ENCODE data around the gene NTM. TPM values are rescaled to one million over a fixed set of nuclear protein-coding genes. Genes with fewer than 3 reads are reported as not detected.
A peak's percentile ranks its signal among the peaks of the same experiment; 100 is the strongest.

The NTM gene
- total and polyA plus RNA-seq, 12 donors, result 0.26 to 11.5 (median 4.0) TPM

DNA sequence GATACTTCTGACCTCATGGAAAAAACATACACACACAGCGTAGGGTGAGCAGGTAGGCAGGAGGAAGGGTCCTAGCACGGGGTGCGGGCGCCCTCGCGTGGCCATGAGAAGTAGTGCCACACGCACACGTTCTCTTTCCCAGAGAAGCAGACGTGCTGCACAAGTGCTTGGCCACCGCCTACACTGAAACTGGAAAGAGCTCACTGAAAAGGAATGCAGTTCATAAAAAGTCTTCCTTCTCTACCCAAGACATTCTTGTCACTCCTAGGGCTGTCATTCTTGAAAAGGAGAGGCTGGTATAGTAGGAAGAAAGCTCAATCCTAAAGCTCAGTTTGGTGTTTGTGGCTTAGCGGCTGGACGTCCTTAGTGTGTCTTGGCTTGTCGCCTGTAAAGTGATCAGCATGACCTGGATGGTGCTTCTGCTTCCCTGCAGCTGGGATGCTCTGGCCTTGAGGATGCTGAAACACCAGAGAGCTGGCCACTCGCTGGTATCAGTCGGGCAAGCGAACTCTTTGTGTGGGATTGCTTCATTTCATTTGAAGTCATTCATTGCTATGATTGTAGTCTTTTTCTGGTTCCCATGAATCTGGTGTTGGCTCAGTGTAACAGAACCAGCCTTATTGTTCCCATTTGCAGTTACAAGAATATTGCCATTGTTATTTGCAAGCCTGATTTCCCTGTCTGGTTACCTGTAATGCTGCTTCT, 303.8 kb downstream of the NTM start:
- no peaks in the 10 kb centered on the region for H3K4me1 ChIP-seq (replicated peaks in 1 of 2)
- no peak overlapping the region for H3K4me3 ChIP-seq
- no peaks in the 10 kb centered on the region for H3K9me3 ChIP-seq (replicated peaks in 1 of 3)
- no peaks in the 10 kb centered on the region for H3K27me3 ChIP-seq
- intact Hi-C loops (cut with DNase I), result loop anchor here (2.0 to 10.0 kb wide), 2 partner anchors 609 to 611 kb away; no protein-coding TSS in a partner anchor
- peak; percentile 50 to 91 (median 76) for DNase-seq
- 27 to 30% (median 28%) methylated on average over 12 to 16 of the region's 16 CpGs for WGBS, 4 donors
- no peak overlapping the region for H3K27ac ChIP-seq
- no peak for TF ChIP-seq POLR2A (IDR thresholded peaks at IDR 0.05)
- TF ChIP-seq, protein P1, sequence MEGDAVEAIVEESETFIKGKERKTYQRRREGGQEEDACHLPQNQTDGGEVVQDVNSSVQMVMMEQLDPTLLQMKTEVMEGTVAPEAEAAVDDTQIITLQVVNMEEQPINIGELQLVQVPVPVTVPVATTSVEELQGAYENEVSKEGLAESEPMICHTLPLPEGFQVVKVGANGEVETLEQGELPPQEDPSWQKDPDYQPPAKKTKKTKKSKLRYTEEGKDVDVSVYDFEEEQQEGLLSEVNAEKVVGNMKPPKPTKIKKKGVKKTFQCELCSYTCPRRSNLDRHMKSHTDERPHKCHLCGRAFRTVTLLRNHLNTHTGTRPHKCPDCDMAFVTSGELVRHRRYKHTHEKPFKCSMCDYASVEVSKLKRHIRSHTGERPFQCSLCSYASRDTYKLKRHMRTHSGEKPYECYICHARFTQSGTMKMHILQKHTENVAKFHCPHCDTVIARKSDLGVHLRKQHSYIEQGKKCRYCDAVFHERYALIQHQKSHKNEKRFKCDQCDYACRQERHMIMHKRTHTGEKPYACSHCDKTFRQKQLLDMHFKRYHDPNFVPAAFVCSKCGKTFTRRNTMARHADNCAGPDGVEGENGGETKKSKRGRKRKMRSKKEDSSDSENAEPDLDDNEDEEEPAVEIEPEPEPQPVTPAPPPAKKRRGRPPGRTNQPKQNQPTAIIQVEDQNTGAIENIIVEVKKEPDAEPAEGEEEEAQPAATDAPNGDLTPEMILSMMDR (IDR thresholded peaks at IDR 0.05), result peak; percentile 89 to 97 (median 93)
- H3K36me3 ChIP-seq (replicated peaks in 1 of 2), result no peaks in the 10 kb centered on the region

DNA sequence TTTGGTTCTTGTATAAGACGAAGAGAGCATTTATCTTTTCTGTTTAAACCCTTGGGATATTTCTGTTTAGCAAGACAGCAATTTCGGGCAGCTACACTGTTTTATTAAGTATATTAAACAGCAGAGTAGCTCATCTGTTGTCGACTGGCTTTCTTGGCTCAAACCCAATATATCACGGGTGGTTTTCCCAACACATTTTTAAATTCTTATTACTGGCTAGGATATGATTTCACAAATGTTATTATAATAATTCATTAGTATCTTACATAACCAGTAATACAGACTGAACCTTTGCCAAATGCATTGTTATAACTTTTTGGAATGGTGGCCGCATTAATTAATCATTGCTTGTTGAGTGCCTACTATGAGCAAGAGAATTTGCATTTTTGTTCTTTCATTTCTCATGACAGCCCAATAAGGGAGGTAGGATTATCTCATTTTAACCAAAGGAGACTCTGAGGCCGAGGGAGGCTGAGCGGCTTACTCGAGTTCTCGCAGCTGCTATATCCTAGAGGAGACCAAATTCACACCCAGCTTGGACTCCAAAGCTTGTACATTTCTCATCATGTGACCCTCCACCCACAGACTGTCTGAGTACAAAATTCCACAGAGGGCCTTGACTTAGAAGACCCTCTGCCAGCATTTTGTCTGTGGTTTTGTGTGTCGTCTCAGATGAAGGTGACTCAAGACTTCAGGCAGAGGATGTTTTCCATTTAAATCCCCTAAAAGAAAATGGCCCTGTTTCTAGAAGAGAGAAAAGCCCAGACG, 304.9 kb downstream of the NTM start:
- Histone ChIP-seq H3K36me3 (replicated peaks in 1 of 2) (no peaks in the 10 kb centered on the region), H3K4me1 (replicated peaks in 1 of 2) (no peaks in the 10 kb centered on the region), H3K27me3 (no peaks in the 10 kb centered on the region), H3K4me3 (no peak overlapping the region), H3K9me3 (replicated peaks in 1 of 3) (no peaks in the 10 kb centered on the region), H3K27ac (no peak overlapping the region)
- TF ChIP-seq, protein P1 (IDR thresholded peaks at IDR 0.05), result no peak
- TF ChIP-seq POLR2A (IDR thresholded peaks at IDR 0.05), result no peak
- no peak for DNase-seq
- intact Hi-C loops (cut with DNase I), result loop anchor here (2.0 to 10.0 kb wide), 2 partner anchors 611 to 613 kb away; no protein-coding TSS in a partner anchor
- 68 to 74% (median 69%) methylated on average over 11 of the region's 11 CpGs for WGBS, 4 donors

DNA sequence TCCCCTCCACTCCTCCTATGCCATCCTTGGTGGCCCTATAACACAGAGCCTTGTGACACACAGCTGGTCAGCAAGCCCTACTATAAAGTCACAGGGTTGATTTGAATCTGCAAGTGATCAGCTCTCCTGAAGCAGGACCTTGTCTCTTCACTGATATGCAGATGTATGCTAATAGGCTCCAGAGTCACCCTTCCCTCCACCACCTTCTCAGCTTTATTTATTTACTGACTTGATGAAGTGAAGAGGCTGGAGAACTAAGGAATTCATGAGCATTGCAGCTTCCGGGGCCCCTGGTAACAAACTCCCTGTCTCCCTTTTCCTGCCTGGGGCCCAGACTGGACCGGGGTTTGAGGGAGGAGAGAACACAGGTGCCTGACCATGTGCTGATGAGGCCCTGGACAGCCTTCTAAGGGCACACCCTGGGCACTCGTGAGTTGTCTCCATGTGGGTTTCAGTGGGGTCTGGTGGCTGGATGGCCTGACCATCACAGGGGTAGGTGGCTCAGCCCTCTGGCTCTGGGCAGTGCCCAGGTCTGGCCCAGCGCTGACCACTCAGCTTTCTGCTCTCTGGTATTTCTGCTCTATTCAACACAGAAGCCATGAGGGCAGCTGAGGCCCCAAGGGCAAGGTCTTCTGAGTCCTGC, 307.5 kb downstream of the NTM start:
- Histone ChIP-seq H3K9me3 (replicated peaks in 1 of 3) (no peaks in the 10 kb centered on the region), H3K27me3 (peaks cover 2% of the 10 kb centered on the region), H3K4me1 (replicated peaks in 1 of 2) (no peaks in the 10 kb centered on the region), H3K36me3 (replicated peaks in 1 of 2) (no peaks in the 10 kb centered on the region), H3K27ac (no peak overlapping the region), H3K4me3 (no peak overlapping the region)
- DNase-seq, result no peak
- WGBS, 4 donors, result 41 to 67% (median 61%) methylated on average over 2 to 4 of the region's 4 CpGs
- no peak for TF ChIP-seq POLR2A (IDR thresholded peaks at IDR 0.05)
- TF ChIP-seq, protein P1 (IDR thresholded peaks at IDR 0.05), result no peak
- intact Hi-C loops (cut with DNase I), result loop anchor here in 1 of 2 donors (10.0 kb wide), 1 partner anchor 613 kb away; no protein-coding TSS in a partner anchor

Data from adrenal gland (tissue), 12 donors.